K562 treated with DMSO at 1 percent for 12 hours (cell line): ENCODE data around the gene SLCO1A2. TPM values are rescaled to one million over a fixed set of nuclear protein-coding genes. Genes with fewer than 3 reads are reported as not detected.

Source experiments
- total RNA-seq: library from RNA; unstranded; fragments of 300-600 nt; gene quantifications from 2 replicates; pipeline ENCODE4 v1.2.3, GENCODE V29; 2022; ENCODE audit not compliant: insufficient read depth

SLCO1A2 gene, protein sequence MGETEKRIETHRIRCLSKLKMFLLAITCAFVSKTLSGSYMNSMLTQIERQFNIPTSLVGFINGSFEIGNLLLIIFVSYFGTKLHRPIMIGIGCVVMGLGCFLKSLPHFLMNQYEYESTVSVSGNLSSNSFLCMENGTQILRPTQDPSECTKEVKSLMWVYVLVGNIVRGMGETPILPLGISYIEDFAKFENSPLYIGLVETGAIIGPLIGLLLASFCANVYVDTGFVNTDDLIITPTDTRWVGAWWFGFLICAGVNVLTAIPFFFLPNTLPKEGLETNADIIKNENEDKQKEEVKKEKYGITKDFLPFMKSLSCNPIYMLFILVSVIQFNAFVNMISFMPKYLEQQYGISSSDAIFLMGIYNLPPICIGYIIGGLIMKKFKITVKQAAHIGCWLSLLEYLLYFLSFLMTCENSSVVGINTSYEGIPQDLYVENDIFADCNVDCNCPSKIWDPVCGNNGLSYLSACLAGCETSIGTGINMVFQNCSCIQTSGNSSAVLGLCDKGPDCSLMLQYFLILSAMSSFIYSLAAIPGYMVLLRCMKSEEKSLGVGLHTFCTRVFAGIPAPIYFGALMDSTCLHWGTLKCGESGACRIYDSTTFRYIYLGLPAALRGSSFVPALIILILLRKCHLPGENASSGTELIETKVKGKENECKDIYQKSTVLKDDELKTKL
- 2.1 and 6.7 TPM in 2 replicates for total RNA-seq

DNA sequence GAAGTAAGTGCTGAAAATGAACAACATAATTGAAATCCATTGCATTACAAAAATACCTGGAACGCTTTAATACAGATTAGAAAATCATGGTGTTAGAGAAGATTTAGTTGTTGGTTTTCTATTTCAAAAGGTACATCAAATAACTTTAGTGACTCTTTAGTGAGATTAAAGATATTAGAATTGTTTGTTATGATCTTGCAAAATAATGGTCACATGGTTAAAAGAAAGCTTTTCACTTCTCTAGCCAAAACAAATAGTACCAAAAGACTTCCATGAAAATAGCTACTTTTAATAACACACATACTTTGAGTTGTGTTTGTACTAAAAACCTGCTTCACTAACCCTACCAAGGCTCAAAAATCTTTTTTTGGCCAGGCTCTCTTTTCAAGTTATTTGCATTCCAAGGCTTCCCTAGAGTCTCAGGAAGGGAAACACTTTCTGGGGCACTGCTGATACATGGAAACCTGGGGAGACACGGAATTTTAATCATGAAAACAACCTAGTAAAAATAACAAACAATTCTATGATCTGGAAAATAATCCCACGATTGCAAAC, at the start of gene SLCO1A2:
Gene SLCO1A2, minus strand, starts transcription at position 147 of the 555 bp plus-strand sequence. CDS start 270 bp downstream, outside the sequence.

DNA sequence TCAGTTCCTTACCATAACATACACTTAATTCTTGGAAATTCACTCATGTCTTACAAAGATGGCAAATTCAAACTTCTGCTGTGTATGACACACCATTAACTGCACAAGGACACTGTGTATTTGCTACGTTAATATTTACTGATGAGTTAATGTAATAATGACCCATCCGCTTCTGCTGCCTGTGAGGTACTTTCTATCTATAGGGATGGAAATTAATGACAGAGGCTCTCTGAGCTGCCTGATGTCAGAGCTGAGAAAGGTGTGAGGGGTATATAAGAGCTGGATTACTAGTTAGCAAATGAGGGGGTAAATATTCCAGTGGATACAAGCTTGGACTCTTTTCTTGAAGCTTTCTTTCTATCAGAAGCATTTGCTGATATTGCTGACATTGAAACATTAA, 37.9 kb upstream of the SLCO1A2 start, which contains the start of gene IAPP:
Gene IAPP, plus strand, starts transcription at position 301 of the 400 bp plus-strand sequence. CDS start 450 bp downstream, outside the sequence.

Other genes with a start within 250 kb of the SLCO1A2 start
- gene SLCO1B1, start 203.7 kb downstream of the SLCO1A2 start, total RNA-seq: not detected in 2 replicates
- not detected in 2 replicates for gene IAPP, start 38.0 kb upstream of the SLCO1A2 start, total RNA-seq
- gene PYROXD1, start 102.7 kb upstream of the SLCO1A2 start, total RNA-seq: 2.3 and 9.9 TPM in 2 replicates
- gene RECQL, start 166.7 kb upstream of the SLCO1A2 start, total RNA-seq: 12.1 and 33.2 TPM in 2 replicates
- gene GOLT1B, start 166.9 kb upstream of the SLCO1A2 start, total RNA-seq: 7.0 and 19.3 TPM in 2 replicates
- 0.88 and 2.0 TPM in 2 replicates for gene SPX, start 191.4 kb upstream of the SLCO1A2 start, total RNA-seq